Measurements from ENCODE around the gene PHF21A. TPM values are rescaled to one million over a fixed set of nuclear protein-coding genes. Genes with fewer than 3 reads are reported as not detected.

Gene PHF21A
- total and polyA plus RNA-seq, 2 of the 13 experiments (the other 11 are each of a cell fraction or from before 2014, with no cell fraction given): 4.1 to 34.6 TPM

GRCh38 chr11:46120346-46121300 lies 631 bp downstream of the PHF21A start (continued):
- no peak for TF ChIP-seq DNMT3B (CRISPR knock-in tag; conservative IDR thresholded peaks at IDR 0.05)
- TF ChIP-seq NFRKB (IDR thresholded peaks at IDR 0.05): no peak
- no peak for TF ChIP-seq ZNF614 (CRISPR knock-in tag; IDR thresholded peaks at IDR 0.05; ENCODE audit: borderline replicate concordance)
- peak; percentile 12 for TF ChIP-seq HNRNPK (IDR thresholded peaks at IDR 0.05; ENCODE audit: low read depth, low read length, poor library complexity, severe bottlenecking)
- TF ChIP-seq HNF1B (CRISPR knock-in tag; IDR thresholded peaks at IDR 0.05): no peak
- peak; percentile 87; the same call in 1 of the 2 replicates for TF ChIP-seq ZNF710 (CRISPR knock-in tag; IDR thresholded peaks at IDR 0.05; ENCODE audit: borderline replicate concordance)
- no peak for TF ChIP-seq ZBTB7B (CRISPR knock-in tag; IDR thresholded peaks at IDR 0.05)
- no peak for TF ChIP-seq ZNF138 (CRISPR knock-in tag; IDR thresholded peaks at IDR 0.05; ENCODE audit: low read depth)
- TF ChIP-seq DR1 (CRISPR knock-in tag; IDR thresholded peaks at IDR 0.05): no peak
- no peak for TF ChIP-seq ATF1 (CRISPR knock-in tag; IDR thresholded peaks at IDR 0.05)
- no peak for TF ChIP-seq ZSCAN9 (CRISPR knock-in tag; IDR thresholded peaks at IDR 0.05; ENCODE audit: borderline replicate concordance)
- no peak for TF ChIP-seq ZMYM4 (CRISPR knock-in tag; IDR thresholded peaks at IDR 0.05)
- TF ChIP-seq KAT2B (IDR thresholded peaks at IDR 0.05; ENCODE audit: borderline replicate concordance, low read depth, low read length): no peak
- TF ChIP-seq DPF2 (CRISPR knock-in tag; IDR thresholded peaks at IDR 0.05; ENCODE audit: borderline replicate concordance, low read depth): no peak
- TF ChIP-seq GATA4 (IDR thresholded peaks at IDR 0.05; ENCODE audit: borderline replicate concordance, low read depth): no peak
- no peak for TF ChIP-seq AKNA (CRISPR knock-in tag; IDR thresholded peaks at IDR 0.05; ENCODE audit: borderline replicate concordance)
- TF ChIP-seq ZGPAT (CRISPR knock-in tag; IDR thresholded peaks at IDR 0.05): no peak
